NCI-H2227 (cell line): Measurements from ENCODE around the gene ST6GALNAC1.

Source experiments
- DNase-seq: peaks from one replicate; lab custom pipeline; 2025; ENCODE audit not compliant: unreplicated experiment; lab: John Stamatoyannopoulos, UW

The ST6GALNAC1 gene, protein sequence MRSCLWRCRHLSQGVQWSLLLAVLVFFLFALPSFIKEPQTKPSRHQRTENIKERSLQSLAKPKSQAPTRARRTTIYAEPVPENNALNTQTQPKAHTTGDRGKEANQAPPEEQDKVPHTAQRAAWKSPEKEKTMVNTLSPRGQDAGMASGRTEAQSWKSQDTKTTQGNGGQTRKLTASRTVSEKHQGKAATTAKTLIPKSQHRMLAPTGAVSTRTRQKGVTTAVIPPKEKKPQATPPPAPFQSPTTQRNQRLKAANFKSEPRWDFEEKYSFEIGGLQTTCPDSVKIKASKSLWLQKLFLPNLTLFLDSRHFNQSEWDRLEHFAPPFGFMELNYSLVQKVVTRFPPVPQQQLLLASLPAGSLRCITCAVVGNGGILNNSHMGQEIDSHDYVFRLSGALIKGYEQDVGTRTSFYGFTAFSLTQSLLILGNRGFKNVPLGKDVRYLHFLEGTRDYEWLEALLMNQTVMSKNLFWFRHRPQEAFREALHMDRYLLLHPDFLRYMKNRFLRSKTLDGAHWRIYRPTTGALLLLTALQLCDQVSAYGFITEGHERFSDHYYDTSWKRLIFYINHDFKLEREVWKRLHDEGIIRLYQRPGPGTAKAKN

DNA sequence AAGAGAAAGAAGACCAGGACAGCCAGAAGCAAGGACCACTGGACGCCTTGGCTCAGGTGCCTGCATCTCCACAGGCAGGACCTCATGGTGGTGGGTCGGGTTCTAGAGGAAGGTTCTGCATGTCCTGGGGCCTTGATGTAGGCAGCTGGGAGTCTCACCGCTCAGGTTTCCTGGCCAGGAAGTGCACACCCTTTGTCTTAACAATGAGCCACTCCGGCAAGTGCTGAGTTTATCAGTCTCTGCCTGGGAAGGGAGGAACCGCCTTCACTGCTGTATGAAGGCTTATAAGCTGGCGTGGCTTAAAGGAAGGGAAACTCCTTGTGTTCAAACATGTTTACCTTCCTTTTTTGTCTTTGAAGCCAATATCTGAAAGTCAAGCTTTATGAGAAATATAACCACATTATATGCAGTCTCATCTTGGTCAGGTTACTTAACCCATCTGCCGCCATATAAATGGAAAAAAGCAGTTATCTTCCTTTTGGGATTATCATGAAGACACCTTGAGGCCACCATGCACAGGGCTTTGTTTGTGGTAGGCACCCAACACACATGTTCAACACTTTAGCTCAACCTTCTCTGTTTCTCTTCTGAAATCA, at the start of gene ST6GALNAC1:
ST6GALNAC1 (minus strand) TSS at position 205 of the 596 bp plus-strand sequence; CDS start at position 86, 119 bp downstream.
- no peak for DNase-seq

DNA sequence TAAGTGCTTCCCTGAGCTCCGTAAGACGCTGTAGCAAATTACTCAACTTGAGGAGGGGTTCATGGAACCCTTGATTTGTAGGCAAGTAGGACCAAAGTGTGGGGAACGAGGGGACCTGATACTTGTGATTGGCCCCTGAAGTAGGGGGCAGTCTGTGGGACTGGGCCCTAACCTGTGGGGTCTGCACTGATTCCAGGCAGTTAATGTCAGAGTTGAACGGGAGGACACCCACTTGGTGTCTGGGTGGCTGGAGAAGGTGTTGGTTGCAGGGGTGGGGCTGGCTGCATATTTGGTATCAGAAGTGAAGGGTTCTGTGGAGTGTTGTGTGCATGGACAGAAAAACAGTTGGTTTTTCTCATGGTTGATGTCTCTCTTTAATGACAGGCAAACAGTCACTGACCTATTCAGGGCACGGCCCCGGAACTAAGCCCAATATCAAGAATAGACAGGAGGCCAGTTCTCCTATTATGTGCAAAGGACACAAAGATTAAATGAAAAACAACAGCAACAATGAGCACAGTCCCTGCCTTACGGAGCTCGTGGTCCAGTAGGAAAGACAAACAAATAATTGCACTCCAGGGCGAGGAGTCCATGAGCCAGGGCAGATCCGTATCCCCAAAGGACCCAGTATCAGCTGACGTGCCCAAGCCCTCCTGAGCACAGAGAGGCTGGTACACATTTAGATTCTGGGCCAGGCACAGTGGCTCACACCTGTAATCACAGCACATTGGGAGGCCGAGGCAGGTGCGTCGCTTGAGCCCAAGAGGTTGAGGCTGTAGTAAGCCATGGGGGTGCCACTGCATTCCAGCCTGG, 48.0 kb upstream of the ST6GALNAC1 start:
- no peak for DNase-seq

DNA sequence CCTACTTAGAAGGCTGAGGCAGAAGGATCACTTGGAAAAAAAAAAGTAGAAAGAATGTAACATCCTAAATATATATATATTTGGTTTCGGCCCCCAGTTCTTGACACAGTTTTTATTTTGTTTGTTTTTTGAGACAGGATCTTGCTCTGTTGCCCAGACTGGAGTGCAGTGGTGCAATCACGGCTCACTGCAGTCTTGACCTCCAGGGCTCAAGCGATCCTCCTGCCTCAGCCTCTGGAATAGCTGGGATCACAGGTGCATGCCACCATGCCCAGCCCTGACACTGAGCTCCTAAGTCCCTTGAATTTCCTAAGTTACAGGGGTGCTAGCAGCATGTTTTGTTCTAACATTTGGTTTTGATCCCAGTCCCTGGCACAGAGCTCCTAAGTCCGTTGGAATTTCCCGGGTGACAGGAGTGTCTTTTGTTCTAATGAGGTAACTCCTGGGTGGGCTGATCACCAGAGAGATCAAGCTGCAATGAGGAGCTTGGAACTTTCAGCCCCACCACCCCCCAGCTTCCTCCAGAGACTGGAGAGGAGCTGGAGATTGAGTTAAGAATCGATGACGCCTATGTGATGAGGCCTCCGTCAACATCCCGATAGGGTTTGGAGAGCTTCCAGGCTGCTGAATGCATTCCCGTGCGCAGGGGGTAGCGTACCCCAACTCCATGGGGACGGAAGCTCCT, 47.2 kb upstream of the ST6GALNAC1 start:
- DNase-seq: no peak

DNA sequence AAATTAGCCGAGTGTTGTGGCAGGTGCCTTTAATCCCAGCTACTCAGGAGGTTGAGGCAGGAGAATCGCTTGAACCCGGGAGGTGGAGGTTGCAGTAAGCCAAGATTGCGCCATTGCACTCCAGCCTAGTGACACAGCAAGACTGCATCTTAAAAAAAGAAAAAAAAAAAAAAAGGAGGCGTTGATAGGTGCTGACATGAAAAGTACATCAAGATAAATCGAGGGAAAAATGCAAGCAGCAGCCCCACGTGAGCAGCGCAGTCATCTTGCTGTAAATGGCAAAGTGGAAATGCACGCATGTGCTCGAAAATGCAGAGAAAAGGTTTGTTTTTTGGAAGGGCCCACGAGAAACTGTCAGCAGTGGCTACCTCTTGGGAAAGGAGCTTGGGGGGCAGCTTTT, 46.3 kb upstream of the ST6GALNAC1 start:
- no peak for DNase-seq

DNA sequence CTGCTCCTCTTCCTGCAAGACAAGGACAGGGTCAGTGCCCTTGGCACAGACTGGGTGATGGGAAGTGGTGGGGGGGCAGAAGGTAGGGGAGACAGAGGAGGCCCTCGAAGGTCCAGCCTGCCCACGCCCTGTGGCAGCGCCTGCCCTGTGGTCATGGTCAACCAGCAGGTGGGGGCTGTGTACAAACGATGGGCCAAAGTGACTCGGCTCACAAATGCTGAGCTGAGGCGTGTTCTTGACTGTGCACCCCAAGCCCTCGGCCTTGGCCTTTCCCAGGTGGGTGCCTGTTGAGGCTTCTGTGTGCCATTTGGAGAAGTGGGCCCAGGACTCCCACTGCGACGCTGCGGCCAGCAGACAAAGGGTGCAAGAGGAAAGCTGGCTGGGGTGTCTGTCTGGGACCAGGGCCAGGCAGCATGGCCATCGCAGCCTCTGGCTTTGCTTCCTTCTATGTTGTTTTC, 44.6 kb upstream of the ST6GALNAC1 start:
- DNase-seq: no peak

DNA sequence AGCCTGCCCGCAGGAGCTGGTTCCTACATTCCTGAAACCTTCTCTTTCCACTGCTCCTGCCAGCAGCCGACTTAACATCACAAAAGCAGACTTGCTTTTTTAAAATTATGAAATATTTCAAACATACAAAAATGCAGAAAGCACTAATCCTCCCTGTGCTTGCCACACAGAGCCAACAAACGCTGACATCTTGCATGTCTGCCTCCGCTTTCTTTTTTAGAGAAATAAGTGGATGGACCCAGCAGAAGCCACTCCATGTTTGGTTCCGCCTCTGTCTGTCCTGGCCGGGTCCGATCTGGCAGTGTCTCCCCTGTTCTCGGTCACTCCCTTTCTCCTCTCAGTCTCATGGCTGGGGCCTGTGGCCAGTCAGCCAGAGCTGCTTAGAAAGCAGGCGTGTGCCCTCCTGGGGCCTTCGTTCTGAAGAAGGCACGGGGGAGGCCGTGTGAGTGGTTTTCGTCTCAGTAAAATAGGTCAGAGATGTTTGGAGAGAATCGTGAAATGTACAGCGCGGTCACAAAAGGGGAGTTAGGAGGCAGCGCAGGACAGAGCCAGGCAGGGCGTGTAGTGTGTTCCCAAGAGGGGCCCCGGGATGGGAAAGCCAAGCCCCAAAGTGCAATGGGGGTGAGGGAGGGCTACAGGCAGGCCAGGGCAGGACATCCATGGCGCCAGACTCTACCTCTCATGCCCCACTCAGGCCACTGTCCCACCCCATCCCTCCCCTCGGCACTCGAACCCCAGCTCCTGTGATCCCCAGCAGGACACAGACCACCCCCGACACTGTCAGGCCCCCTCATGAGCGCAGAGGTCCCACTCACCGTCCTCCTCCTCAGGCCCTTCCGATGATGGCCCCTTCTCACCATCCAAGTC, 44.0 kb upstream of the ST6GALNAC1 start:
- DNase-seq: no peak

DNA sequence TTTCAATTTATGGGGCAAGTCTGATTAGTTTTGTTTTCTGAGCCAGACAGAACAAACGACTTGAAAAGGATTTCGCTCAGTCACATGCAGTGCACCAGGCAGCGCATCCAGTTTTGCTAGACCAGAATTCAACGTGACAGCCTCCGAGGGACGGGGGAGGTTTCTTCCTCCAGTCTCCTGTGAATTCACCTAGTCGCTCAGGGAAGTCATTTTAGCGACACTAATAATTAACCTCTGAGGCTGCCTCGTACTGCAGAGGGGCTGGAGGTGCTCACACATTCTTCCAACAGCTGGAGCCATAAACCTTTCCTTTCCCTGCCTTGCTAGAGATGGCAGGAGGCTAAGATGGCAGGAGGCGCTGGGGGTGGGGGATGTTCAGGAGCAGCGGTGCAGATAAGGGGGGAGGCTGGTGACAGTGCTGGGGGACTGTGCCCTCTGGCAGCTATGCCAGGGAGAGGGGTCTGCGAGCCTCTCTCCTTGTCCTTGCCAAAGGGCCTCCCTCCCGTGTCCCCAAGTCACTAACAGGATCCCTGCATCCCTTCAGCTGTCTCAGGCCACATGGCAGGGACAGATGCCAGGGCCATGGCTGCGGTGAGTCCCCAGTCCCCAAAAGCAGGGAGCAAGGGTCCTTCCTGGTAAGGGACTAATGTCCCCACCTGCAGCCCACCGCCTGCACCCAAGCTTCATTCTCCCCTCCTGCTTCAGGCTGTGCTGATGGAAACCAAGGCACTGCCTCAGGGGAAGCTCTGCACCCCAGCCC, 43.2 kb upstream of the ST6GALNAC1 start:
- peak; percentile 74 for DNase-seq

DNA sequence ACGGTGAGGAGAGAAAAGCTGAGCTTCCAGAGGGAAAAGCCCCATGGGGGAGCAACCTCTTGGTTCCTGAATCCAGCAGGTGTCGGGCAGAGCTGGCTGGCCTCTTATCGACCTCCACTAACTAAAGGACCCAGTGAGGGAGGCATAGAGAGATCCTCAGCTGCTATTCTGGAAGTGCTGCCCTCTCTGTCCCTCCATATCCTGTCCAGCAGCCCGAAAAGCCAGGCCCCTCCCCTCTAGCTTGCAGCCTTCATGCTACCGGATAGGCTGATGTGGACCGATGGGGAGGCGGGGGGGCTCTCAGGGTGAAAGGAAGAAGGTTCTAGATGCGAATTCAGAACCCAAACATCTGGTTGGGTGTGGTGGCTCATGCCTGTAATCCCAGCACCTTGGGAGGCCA, 42.3 kb upstream of the ST6GALNAC1 start:
- no peak for DNase-seq

DNA sequence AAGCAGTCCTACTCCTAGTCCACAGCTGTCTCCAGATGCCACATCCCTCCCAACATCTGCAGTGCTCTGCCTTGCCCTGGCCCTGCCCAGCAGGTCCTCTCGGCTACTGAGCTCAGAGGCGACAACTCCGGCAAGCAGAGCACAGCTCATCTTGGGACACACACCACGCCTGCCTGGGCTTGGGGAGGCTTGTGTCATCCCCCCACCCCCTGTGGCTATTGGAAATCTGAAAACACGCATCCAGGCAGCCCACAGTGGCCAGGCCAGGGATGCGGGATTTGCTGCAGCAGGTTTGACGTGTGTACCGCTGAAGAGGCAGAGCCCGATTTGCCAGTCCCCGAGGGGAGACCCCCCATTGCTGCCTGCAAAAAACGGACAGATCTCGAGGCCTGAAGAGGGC, 41.8 kb upstream of the ST6GALNAC1 start:
- DNase-seq: no peak

DNA sequence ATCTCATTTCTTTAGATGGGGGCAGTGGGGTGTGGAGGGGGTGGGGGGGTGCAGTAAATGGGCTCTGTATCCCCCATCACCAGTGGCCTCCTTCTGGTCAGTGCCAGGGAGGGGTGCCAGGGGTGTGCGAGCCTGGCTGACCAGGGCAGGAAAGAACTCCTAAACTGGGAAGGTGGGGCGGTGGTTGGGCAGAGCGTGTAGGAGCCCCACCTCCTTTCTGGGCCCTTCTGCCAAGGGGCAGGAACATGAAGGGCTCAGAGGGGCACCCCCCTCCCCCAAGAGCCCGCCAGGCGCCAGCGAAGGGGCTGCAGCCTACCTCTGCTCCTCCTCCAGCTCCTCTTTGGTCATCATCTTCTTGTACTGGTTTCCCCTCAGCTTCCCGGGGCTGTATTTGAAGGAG, 41.2 kb upstream of the ST6GALNAC1 start:
- no peak for DNase-seq

DNA sequence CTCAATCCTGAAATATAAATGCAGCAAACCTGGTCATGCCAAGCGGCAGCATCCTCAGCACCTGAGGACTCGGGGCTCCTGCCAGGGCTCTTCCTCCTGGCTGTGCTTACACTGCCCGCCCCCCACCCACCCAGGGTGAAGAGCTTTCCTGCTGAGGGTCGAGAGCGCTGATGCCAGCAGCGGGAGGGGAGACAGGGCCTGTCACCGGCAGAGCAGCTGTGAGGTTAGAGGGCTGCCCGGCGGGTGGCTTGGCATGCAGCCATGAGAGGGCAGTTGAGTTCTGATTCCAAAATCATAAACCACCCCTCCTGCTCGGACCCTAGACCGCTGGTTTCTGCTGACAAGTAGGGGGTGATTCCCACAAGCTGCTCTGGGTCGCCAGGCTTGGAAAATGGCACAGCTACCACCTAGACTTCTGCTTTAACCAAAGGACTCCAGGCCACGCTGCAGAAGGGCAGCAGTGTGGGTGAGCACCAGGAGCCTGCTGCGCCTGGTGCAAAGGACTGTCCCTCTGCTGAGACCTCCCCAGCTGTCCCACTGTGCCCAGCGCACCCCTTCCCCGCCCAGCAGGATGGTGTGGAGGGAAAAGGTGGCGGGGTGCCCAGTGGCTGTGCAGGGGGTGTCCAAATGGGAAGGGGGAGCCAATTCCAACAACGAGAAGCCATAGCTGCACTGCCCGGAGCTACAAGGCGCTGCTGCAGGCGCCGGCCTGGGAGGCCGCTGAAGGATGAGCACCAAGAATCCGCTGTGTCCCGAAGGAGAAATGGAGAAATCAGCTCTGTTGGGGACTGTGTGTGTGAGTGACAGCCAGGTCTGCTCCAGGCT, 40.6 kb upstream of the ST6GALNAC1 start:
- peak; percentile 27 for DNase-seq

DNA sequence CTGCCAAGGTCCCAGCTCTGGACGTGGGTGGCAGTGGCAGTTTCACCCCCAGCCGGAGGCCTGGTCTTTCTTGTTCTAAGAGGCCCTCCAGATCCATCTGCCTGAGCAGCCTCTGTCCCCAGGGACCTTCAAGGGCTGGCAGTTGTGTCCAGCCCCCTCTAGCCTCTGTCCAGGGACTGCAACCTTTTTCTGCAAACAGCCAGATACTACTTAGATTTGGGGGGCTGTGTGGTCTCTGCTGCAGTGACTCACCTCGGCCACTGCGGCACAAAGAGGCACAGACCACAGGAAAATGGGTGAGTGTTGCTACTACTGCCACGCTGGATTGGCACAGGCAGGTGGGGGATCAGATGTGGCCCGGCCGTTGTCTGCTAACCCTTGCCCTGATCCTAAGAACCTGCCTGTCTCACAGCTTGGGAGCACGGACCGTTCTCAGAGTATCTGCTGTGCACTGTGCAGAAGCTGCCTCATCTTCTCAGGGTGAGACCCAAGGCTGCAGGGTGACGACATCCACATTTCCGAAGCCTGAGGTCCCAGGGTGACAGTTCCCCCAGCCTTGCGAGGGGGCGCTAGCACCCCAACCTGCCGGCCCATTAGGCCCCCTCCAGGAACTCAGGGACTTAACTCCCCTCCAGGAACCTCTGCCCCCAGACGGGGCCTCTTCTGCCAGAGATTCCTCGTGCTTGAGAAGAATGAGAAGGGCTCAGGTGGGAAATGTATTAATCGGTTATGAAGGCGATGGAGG, 39.6 kb upstream of the ST6GALNAC1 start:
- no peak for DNase-seq

DNA sequence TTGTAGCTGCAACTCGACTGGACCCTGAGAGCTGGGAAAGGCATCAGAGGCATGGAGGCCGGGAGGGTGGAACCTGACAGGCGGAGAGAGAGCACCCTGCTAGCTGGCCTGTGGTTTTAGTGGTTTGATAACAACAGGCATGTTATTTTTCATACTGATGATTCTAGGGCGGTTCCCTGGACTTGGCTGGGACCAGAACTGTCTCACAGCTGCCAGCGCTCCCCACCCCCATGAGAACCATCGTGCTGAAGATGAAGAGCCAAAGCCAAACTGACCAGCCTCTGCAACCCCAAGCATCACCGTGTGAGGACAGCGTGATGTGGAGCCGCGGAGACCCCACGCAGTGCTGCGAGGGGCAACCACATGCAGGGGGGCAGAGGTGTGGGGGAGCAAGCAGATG, 38.7 kb upstream of the ST6GALNAC1 start:
- no peak for DNase-seq

DNA sequence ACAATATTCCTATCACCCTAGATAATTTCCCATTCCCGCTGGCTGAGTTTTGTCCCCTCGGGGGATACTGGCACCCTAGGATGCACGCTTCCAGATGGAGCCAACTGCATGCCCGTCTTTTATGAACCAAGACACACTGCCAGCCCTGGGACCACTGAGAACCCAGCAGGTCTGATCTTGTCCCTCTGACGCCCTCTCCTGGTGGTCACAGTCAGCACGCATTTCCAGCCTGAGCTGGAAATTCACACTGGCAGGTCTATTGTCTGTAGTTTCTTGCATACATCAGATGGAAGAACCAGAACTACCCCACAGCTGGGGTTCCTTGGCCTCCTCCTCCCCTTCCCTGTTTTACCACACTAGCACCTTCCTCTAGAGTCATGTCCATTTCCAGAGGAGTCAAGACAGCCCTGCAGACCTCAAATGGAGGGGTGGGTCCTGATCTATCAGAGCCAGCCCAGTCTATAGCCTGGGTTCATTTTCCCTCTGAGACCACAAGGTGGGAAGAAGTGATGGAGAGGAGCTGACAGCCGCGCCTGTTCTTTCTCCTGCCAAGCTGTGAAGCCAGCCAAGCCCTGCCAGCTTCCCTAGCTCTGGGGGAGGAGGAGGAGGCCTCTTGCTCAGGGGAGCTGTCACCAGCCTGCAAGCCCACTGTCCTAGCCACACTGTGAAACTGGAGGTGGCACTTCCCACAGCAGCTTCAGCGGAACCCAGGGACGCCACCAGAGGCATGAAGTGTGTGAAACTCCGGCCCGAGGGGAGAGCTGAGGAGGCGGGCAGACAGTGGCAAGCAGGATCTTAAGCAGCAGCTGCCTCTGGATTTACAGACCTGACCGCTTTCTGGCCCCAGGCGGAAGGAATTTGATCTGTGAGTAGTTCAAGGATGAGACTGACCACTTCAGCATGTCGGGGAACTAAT, 37.9 kb upstream of the ST6GALNAC1 start:
- DNase-seq: peak; percentile 83

DNA sequence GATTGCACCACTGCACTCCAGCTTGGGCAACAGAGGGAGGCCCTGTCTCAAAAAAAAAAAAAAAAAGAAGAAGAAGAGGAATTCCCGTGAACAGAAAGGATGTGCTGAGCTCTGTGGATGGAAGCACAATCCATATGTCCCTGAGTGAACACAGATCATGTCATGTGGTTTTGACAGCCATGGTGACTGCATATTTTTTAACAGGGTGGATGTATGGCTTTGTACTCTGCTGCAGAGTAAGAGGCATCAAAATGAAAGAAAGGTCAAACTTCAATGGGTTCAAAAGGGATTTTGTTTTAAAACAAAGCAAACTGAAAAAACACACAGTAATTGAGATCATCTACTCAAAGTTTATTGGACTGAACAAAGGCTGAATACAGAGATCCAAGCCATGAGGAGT, 35.7 kb upstream of the ST6GALNAC1 start:
- DNase-seq: no peak

DNA sequence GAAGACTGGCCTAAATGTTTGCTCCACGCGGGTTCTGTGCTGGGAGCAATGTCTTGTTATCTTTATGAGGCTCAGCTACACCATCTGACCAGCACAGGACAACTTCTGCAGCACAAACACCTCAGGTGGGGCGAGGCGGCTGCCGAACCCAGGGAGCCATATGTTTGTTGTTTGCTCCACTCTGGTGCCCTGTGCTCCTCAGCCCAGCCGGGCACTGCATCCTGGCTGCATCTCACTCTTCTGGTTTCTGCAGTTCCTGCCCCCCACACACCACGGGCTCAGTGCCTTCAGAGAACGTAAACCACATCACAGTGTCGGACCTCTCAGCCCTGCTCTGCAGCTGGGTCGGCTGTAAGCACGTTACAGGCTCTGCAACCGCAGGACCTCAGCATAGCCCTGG, 34.8 kb upstream of the ST6GALNAC1 start:
- no peak for DNase-seq
